Peyer's patch (tissue), 4 donors: ENCODE measurements around the gene DDX3X. TPM values are rescaled to one million over a fixed set of nuclear protein-coding genes. Genes with fewer than 3 reads are reported as not detected.
"Not testable (repeated sequence)": the region's sequence is repeated elsewhere in the genome, so short reads cannot be mapped to it uniquely, and the experiment has no call there.

ENCODE experiments used
- DNase-seq, 3 donors: peaks; one replicate each; pipeline ENCODE4 v3.0.0-alpha.2; 2017 to 2019
- H3K27ac ChIP-seq, 4 donors: fragments of 200-600 bp; sonication (generic); one replicate each; pipeline ENCODE4 v1.5.1; 2016 to 2019
- H3K27me3 ChIP-seq, 2 donors: fragments of 200-600 bp; sonication (generic); one replicate each; pipeline ENCODE4 v1.5.1; 2019
- H3K36me3 ChIP-seq, 3 donors: fragments of 200-600 bp; sonication (generic); one replicate each; pipeline ENCODE4 v1.5.1; 2016 to 2019
- H3K4me1 ChIP-seq, 4 donors: fragments of 200-600 bp; sonication (generic); one replicate each; pipeline ENCODE4 v1.5.1; 2016 to 2019
- H3K4me3 ChIP-seq, 4 donors: fragments of 200-600 bp; sonication (generic); 1 replicate in 3 of 4; 2 replicates in 1 of 4; pipeline ENCODE4 v1.5.1; 2016 to 2019; ENCODE audit warnings: mild to moderate bottlenecking in 1 of 4
- H3K9me3 ChIP-seq, 4 donors: fragments of 200-600 bp; sonication (generic); one replicate each; pipeline ENCODE4 v1.5.1; 2016 to 2019; ENCODE audit warnings: mild to moderate bottlenecking in 1 of 4
- CTCF ChIP-seq, 6 experiments: fragments of 450-650 bp in 4 of 6; fragments of 200-600 bp in 2 of 6; sonication (generic) in 1 of 6; IDR thresholded peaks; one replicate each; pipeline ENCODE4 v1.5.1; 2017 to 2019; ENCODE audit warnings: antibody characterized with exemption in 6 of 6, mild to moderate bottlenecking in 3 of 6, moderate library complexity in 1 of 6
- POLR2A ChIP-seq, 2 donors: fragments of 450-650 bp; IDR thresholded peaks; one replicate each; pipeline ENCODE4 v1.5.1; 2017; ENCODE audit warnings: antibody characterized with exemption in 2 of 2, mild to moderate bottlenecking in 2 of 2, moderate library complexity in 2 of 2
- total RNA-seq, 4 donors: library from RNA; depleted of rRNA; stranded (reverse); fragments of >200 nt; gene quantifications; one replicate each; pipeline ENCODE4 v1.1.0, GENCODE V29; 2016

DDX3X gene
- total RNA-seq, 4 donors from 2014 or later: 152 to 215 (median 179) TPM

- Histone ChIP-seq H3K4me3 (no peak overlapping the region), H3K27me3 (no peaks in the 10 kb centered on the region), H3K36me3 (no peaks in the 10 kb centered on the region), H3K9me3 (no peaks in the 10 kb centered on the region), H3K27ac (no peak overlapping the region), H3K4me1 (no peaks in the 10 kb centered on the region)
- TF ChIP-seq CTCF (IDR thresholded peaks at IDR 0.05): no peak
- no peak for TF ChIP-seq POLR2A (IDR thresholded peaks at IDR 0.05)
- DNase-seq: no peak
These were observed 21.2 kb upstream of the DDX3X start for GRCh38 chrX:41312786-41313185.

- DNase-seq: no peak
- H3K4me1 ChIP-seq: no peaks in the 10 kb centered on the region
- no peak overlapping the region for H3K27ac ChIP-seq
- H3K4me3 ChIP-seq: no peak overlapping the region
- TF ChIP-seq CTCF (IDR thresholded peaks at IDR 0.05) (no peak), POLR2A (IDR thresholded peaks at IDR 0.05) (no peak)
- no peaks in the 10 kb centered on the region for H3K27me3 ChIP-seq
- no peaks in the 10 kb centered on the region for H3K36me3 ChIP-seq
- H3K9me3 ChIP-seq: no peaks in the 10 kb centered on the region
These were observed 20.5 kb upstream of the DDX3X start for GRCh38 chrX:41313419-41313818.

GRCh38 chrX:41314204-41314603 lies 19.8 kb upstream of the DDX3X start:
- H3K27me3 ChIP-seq: no peaks in the 10 kb centered on the region
- H3K9me3 ChIP-seq: no peaks in the 10 kb centered on the region
- no peak overlapping the region for H3K27ac ChIP-seq
- no peak for DNase-seq
- no peak overlapping the region for H3K4me3 ChIP-seq
- no peaks in the 10 kb centered on the region for H3K4me1 ChIP-seq
- TF ChIP-seq CTCF (IDR thresholded peaks at IDR 0.05): no peak
- TF ChIP-seq POLR2A (IDR thresholded peaks at IDR 0.05): no peak
- no peaks in the 10 kb centered on the region for H3K36me3 ChIP-seq

GRCh38 chrX:41314881-41315280 lies 19.1 kb upstream of the DDX3X start:
- H3K4me3 ChIP-seq: no peak overlapping the region
- H3K4me1 ChIP-seq: no peaks in the 10 kb centered on the region
- H3K9me3 ChIP-seq: no peaks in the 10 kb centered on the region

GRCh38 chrX:41316266-41316665 lies 17.7 kb upstream of the DDX3X start:
- H3K9me3 ChIP-seq, DNase-seq, H3K27ac ChIP-seq, H3K4me3 ChIP-seq, H3K4me1 ChIP-seq, H3K27me3 ChIP-seq, H3K36me3 ChIP-seq: not testable (repeated sequence)

More at GRCh38 chrX:41314881-41315280, 19.1 kb upstream of the DDX3X start:
- no peak overlapping the region for H3K27ac ChIP-seq
- no peak for DNase-seq
- no peaks in the 10 kb centered on the region for H3K36me3 ChIP-seq
- TF ChIP-seq POLR2A (IDR thresholded peaks at IDR 0.05) (no peak), CTCF (IDR thresholded peaks at IDR 0.05) (no peak)
- H3K27me3 ChIP-seq: no peaks in the 10 kb centered on the region

GRCh38 chrX:41317477-41318208 lies 16.3 kb upstream of the DDX3X start:
- no peak overlapping the region for H3K4me3 ChIP-seq
- H3K4me1 ChIP-seq: no peaks in the 10 kb centered on the region
- H3K36me3 ChIP-seq: no peaks in the 10 kb centered on the region
- H3K27me3 ChIP-seq: no peaks in the 10 kb centered on the region
- no peaks in the 10 kb centered on the region for H3K9me3 ChIP-seq
- DNase-seq: no peak
- no peak overlapping the region for H3K27ac ChIP-seq
- no peak for TF ChIP-seq POLR2A (IDR thresholded peaks at IDR 0.05)
- no peak for TF ChIP-seq CTCF (IDR thresholded peaks at IDR 0.05)
